Loucy (cell line): ENCODE data around the gene MAK.

ENCODE experiments used
- CTCF ChIP-seq: fragments of 200-600 bp; sonication (generic); conservative IDR thresholded peaks from 2 replicates; pipeline ENCODE4 v1.5.1; 2014; ENCODE audit warnings: mild to moderate bottlenecking, antibody characterized with exemption, low read length
- EZH2phosphoT487 ChIP-seq: fragments of 200-600 bp; IDR thresholded peaks from 2 replicates; pipeline ENCODE4 v1.6.1; 2018; ENCODE audit warnings: antibody characterized with exemption, mild to moderate bottlenecking, moderate library complexity, borderline replicate concordance

DNA sequence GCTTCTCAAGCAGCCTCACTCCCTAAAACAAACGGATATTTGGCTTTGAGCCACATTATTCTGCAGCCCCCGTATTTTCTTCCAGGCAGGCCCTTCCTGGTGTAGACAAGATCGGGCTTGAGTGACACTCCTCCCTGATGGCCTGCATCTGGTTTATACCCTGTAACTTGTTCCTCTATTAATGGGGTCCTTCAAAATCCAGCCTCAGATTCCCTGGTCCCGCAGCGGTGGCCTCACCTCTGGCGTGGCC is 115.8 kb downstream of the MAK start:
- TF ChIP-seq CTCF: no peak
- no peak for TF ChIP-seq EZH2phosphoT487
